ENCODE data around the gene TICAM2. TPM values are rescaled to one million over a fixed set of nuclear protein-coding genes. Genes with fewer than 3 reads are reported as not detected.

TICAM2 gene
- total RNA-seq, 2 experiments from 2014 or later = 0.30 to 0.50 TPM

DNA sequence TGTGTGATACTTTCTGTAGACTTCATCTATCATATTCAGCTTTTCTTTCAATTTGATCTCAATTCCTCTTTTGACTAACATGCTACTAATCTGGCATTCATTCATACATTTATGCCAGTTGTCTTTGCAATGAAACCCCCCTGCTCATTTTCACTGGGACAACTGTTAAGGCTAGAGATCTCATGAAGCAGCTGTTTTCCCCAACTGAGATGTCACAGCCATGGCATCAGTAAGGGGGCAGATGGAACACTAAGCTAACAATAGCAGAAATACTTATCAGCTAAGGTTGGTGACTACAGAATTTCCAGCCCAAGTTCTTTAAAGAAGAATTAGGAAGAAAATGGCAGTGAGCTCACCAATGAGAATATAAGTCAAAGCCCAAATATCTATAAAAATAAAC lies 14.2 kb upstream of the TICAM2 start:
- DNase-seq = no peak
- POLR2A ChIA-PET = interaction anchor here (0.9 to 1.6 kb wide), 2 partner anchors 9 kb away, joined by 3 to 8 read pairs; partner anchors contain the start of gene TMED7
- no peak overlapping the region for H3K27ac Mint-ChIP-seq
- no peak overlapping the region for H3K4me3 Mint-ChIP-seq
- Histone ChIP-seq H3K27ac (ENCODE audit: low read depth in 1 of 2, low read length in 2 of 2) (no peak overlapping the region), H3K9me3 (ENCODE audit: control insufficient read depth in 1 of 2, insufficient read depth in 1 of 2, low read length in 2 of 2) (no peaks in the 10 kb centered on the region), H3K4me1 (ENCODE audit: insufficient read depth, low read length) (no peaks in the 10 kb centered on the region), H3K27me3 (ENCODE audit: control insufficient read depth in 1 of 2, insufficient read depth in 2 of 2, low read length in 2 of 2) (no peaks in the 10 kb centered on the region), H3K36me3 (ENCODE audit: insufficient read depth, low read length) (peaks cover 66% of the 10 kb centered on the region), H3K4me3 (ENCODE audit: low read length) (no peak overlapping the region)
- TF ChIP-seq, protein P1, sequence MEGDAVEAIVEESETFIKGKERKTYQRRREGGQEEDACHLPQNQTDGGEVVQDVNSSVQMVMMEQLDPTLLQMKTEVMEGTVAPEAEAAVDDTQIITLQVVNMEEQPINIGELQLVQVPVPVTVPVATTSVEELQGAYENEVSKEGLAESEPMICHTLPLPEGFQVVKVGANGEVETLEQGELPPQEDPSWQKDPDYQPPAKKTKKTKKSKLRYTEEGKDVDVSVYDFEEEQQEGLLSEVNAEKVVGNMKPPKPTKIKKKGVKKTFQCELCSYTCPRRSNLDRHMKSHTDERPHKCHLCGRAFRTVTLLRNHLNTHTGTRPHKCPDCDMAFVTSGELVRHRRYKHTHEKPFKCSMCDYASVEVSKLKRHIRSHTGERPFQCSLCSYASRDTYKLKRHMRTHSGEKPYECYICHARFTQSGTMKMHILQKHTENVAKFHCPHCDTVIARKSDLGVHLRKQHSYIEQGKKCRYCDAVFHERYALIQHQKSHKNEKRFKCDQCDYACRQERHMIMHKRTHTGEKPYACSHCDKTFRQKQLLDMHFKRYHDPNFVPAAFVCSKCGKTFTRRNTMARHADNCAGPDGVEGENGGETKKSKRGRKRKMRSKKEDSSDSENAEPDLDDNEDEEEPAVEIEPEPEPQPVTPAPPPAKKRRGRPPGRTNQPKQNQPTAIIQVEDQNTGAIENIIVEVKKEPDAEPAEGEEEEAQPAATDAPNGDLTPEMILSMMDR (IDR thresholded peaks at IDR 0.05) = no peak
- intact Hi-C loops (cut with DNase I, micrococcal nuclease) = no loop called here
- peaks cover 81% of the 10 kb centered on the region for H3K36me3 Mint-ChIP-seq (ENCODE audit: low read depth)
- no peaks in the 10 kb centered on the region for H3K9me3 Mint-ChIP-seq
- peaks cover 25% of the 10 kb centered on the region for H3K4me1 Mint-ChIP-seq (ENCODE audit: low read depth)
- ATAC-seq (ENCODE audit: poor library complexity) = no peak
- CTCF ChIA-PET = interaction anchor here (0.7 to 1.6 kb wide), 4 partner anchors 9 to 42 kb away, joined by 3 to 5 read pairs (median 4); partner anchors contain the start of gene TICAM2
- H3K27me3 Mint-ChIP-seq = no peaks in the 10 kb centered on the region

GRCh38 chr5:115611873-115612272 lies 9.6 kb upstream of the TICAM2 start:
- no peak for ATAC-seq (ENCODE audit: poor library complexity)
- peak overlapping the region; percentile 28 for H3K27ac Mint-ChIP-seq
- TF ChIP-seq, protein P1 (IDR thresholded peaks at IDR 0.05) = no peak
- ChIA-PET POLR2A (interaction anchor here (0.7 kb wide), 1 partner anchor 11 kb away, joined by 3 read pairs; no protein-coding TSS in a partner anchor), CTCF (interaction anchor here (0.6 kb wide), 1 partner anchor 230 kb away, joined by 3 read pairs; the partner anchor contains the start of genes AP3S1 and ATG12)
- H3K4me3 Mint-ChIP-seq = no peak overlapping the region
- no peaks in the 10 kb centered on the region for H3K27me3 ChIP-seq (ENCODE audit: control insufficient read depth in 1 of 2, insufficient read depth in 2 of 2, low read length in 2 of 2)
- peaks cover 45% of the 10 kb centered on the region for H3K36me3 ChIP-seq (ENCODE audit: insufficient read depth, low read length)
- H3K27ac ChIP-seq (ENCODE audit: low read depth in 1 of 2, low read length in 2 of 2) = no peak overlapping the region
- no peaks in the 10 kb centered on the region for H3K27me3 Mint-ChIP-seq
- intact Hi-C loops (cut with DNase I, micrococcal nuclease) = no loop called here
- peaks cover 23% of the 10 kb centered on the region for H3K4me1 Mint-ChIP-seq (ENCODE audit: low read depth)
- no peaks in the 10 kb centered on the region for H3K9me3 Mint-ChIP-seq
- H3K9me3 ChIP-seq (ENCODE audit: control insufficient read depth in 1 of 2, insufficient read depth in 1 of 2, low read length in 2 of 2) = no peaks in the 10 kb centered on the region
- H3K4me1 ChIP-seq (ENCODE audit: insufficient read depth, low read length) = no peaks in the 10 kb centered on the region
- peaks cover 56% of the 10 kb centered on the region for H3K36me3 Mint-ChIP-seq (ENCODE audit: low read depth)
- DNase-seq = no peak
- no peak overlapping the region for H3K4me3 ChIP-seq (ENCODE audit: low read length)

- Mint-ChIP-seq H3K4me1 (ENCODE audit: low read depth) (peaks cover 29% of the 10 kb centered on the region), H3K27ac (no peak overlapping the region), H3K4me3 (no peak overlapping the region), H3K27me3 (no peaks in the 10 kb centered on the region), H3K9me3 (no peaks in the 10 kb centered on the region), H3K36me3 (ENCODE audit: low read depth) (peaks cover 24% of the 10 kb centered on the region)
- Histone ChIP-seq H3K27me3 (ENCODE audit: control insufficient read depth in 1 of 2, insufficient read depth in 2 of 2, low read length in 2 of 2) (no peaks in the 10 kb centered on the region), H3K4me1 (ENCODE audit: insufficient read depth, low read length) (no peaks in the 10 kb centered on the region), H3K27ac (ENCODE audit: low read depth in 1 of 2, low read length in 2 of 2) (no peak overlapping the region), H3K4me3 (ENCODE audit: low read length) (no peak overlapping the region), H3K36me3 (ENCODE audit: insufficient read depth, low read length) (peaks cover 12% of the 10 kb centered on the region), H3K9me3 (ENCODE audit: control insufficient read depth in 1 of 2, insufficient read depth in 1 of 2, low read length in 2 of 2) (no peaks in the 10 kb centered on the region)
- ChIA-PET CTCF (no interaction called here), POLR2A (interaction anchor here (1.0 kb wide), 1 partner anchor 17 kb away, joined by 4 read pairs; no protein-coding TSS in a partner anchor)
- TF ChIP-seq, protein P1 (IDR thresholded peaks at IDR 0.05) = no peak
- intact Hi-C loops (cut with DNase I, micrococcal nuclease) = no loop called here
- no peak for ATAC-seq (ENCODE audit: poor library complexity)
- DNase-seq = no peak
Measured at GRCh38 chr5:115607935-115608334, 5.7 kb upstream of the TICAM2 start.

All from CD4-positive, alpha-beta T cell (primary cell).